Stimulated activated naive CD4-positive, alpha-beta T cell treated with Interleukin-2 at 50 U/mL for 16 hours (primary cell): Measurements from ENCODE around the gene PYURF.

Source experiments
- DNase-seq: peaks from one replicate; lab custom pipeline; 2025; lab: John Stamatoyannopoulos, UW

Gene PYURF

GRCh38 chr4:88511236-88511635 lies 12.3 kb downstream of the PYURF start:
- DNase-seq: no peak

GRCh38 chr4:88503344-88503743 lies 20.2 kb downstream of the PYURF start:
- no peak for DNase-seq

GRCh38 chr4:88497859-88498409 lies 25.6 kb downstream of the PYURF start:
- DNase-seq: no peak

GRCh38 chr4:88489100-88489761 lies 34.3 kb downstream of the PYURF start:
- DNase-seq: no peak

GRCh38 chr4:88481537-88481936 lies 42.0 kb downstream of the PYURF start:
- no peak for DNase-seq

GRCh38 chr4:88478247-88478646 lies 45.3 kb downstream of the PYURF start:
- no peak for DNase-seq

GRCh38 chr4:88477229-88477860 lies 46.2 kb downstream of the PYURF start:
- no peak for DNase-seq
